Transverse colon (tissue), 4 donors: ENCODE data around the gene ENO2. TPM values are rescaled to one million over a fixed set of nuclear protein-coding genes. Genes with fewer than 3 reads are reported as not detected.
"Not testable (repeated sequence)": the region's sequence is repeated elsewhere in the genome, so short reads cannot be mapped to it uniquely, and the experiment has no call there.

Experiments used
- DNase-seq: peaks from one replicate; pipeline ENCODE4 v3.0.0-alpha.2; 2019
- H3K27ac ChIP-seq, 4 donors: fragments of 200-600 bp; sonication (generic); 2 replicates each; pipeline ENCODE4 v1.5.1; 2016 to 2018; ENCODE audit warnings: inconsistent platforms in 4 of 4
- H3K27me3 ChIP-seq: fragments of 200-600 bp; sonication (generic); 2 replicates; pipeline ENCODE4 v1.5.1; 2017; ENCODE audit warnings: inconsistent platforms
- H3K36me3 ChIP-seq, 4 donors: fragments of 200-600 bp; sonication (generic); 2 replicates each; pipeline ENCODE4 v1.5.1; 2017 to 2019; ENCODE audit warnings: inconsistent platforms in 4 of 4
- H3K4me1 ChIP-seq, 4 donors: fragments of 200-600 bp; sonication (generic); 2 replicates each; pipeline ENCODE4 v1.5.1; 2017 to 2020; ENCODE audit warnings: inconsistent platforms in 4 of 4
- H3K4me3 ChIP-seq, 4 donors: fragments of 200-600 bp; sonication (generic); 1 replicate in 1 of 4; 2 replicates in 3 of 4; pipeline versions ENCODE4 v1.5.1 to v1.6.1; 2017 to 2019; ENCODE audit warnings: inconsistent platforms in 4 of 4
- H3K9me3 ChIP-seq, 2 donors: fragments of 200-600 bp; sonication (generic); 2 replicates each; pipeline ENCODE4 v1.5.1; 2017 to 2019; ENCODE audit warnings: inconsistent platforms in 2 of 2
- CTCF ChIP-seq, 5 experiments: fragments of 200-600 bp in 3 of 5; fragments of 450-650 bp in 2 of 5; sonication (generic) in 3 of 5; IDR thresholded peaks; 1 replicate in 2 of 5; 2 replicates in 3 of 5; pipeline ENCODE4 v1.5.1; 2016 to 2017; ENCODE audit warnings: antibody characterized with exemption in 5 of 5, inconsistent platforms in 3 of 5, mild to moderate bottlenecking in 2 of 5, moderate library complexity in 1 of 5
- EP300 ChIP-seq: sonication (generic); formaldehyde crosslinking; IDR thresholded peaks from one replicate; pipeline ENCODE4 v1.6.1; 2017; ENCODE audit warnings: antibody characterized with exemption, low read depth
- POLR2A ChIP-seq: fragments of 450-650 bp; IDR thresholded peaks from one replicate; pipeline ENCODE4 v1.6.1; 2016; ENCODE audit warnings: antibody characterized with exemption, mild to moderate bottlenecking, moderate library complexity
- POLR2AphosphoS5 ChIP-seq, 3 donors: sonication (generic); formaldehyde crosslinking; IDR thresholded peaks; one replicate each; pipeline ENCODE4 v1.6.1; 2016; ENCODE audit warnings: antibody characterized with exemption in 3 of 3
- WGBS, 2 donors: methylation state at CpG; one replicate each; pipeline ENCODE4 v1.1.5; 2018; ENCODE audit warnings: low coverage in 1 of 2; 5-methylcytosine and 5-hydroxymethylcytosine counted together
- in situ Hi-C, 4 donors: fragments of 200-750 bp; cut with MboI; loops; one replicate each; pipeline versions ENCODE4 v1.15.0 to v1.15.1; 2017; ENCODE audit warnings: low sequenced_read_pairs in 3 of 4, low pct_ligation_motif_present in 1 of 4, low pct_unique_long_range_greater_than_20kb in 1 of 4
- intact Hi-C: fragments of 100-400 bp; cut with DNase I; formaldehyde crosslinking; loops from one replicate; pipeline ENCODE4 v1.15.1; 2023; ENCODE audit warnings: low total_unique reads
- total RNA-seq, 4 donors: library from RNA; depleted of rRNA; stranded (reverse); fragments of >200 nt; gene quantifications; one replicate each; pipeline ENCODE4 v1.1.0, GENCODE V29; 2016

ENO2 gene
- 10 to 100 TPM in 2 of 4 donors, 1 to 10 TPM in 2; 7.2 to 14.1 (median 9.6) TPM for total RNA-seq

GRCh38 chr12:6914246-6914946 is at the start of gene ENO2:
TSS of gene ENO2 (plus strand) at chr12:6914580. CDS start at chr12:6915833, 1,253 bp downstream.
- TF ChIP-seq POLR2A (peak; percentile 35), POLR2AphosphoS5 (IDR thresholded peaks at IDR 0.05) (peak; percentile 9 to 56 (median 17)), CTCF (IDR thresholded peaks at IDR 0.05) (no peak)
- Histone ChIP-seq H3K4me1 (peaks cover 13 to 21% (median 17%) of the 10 kb centered on the region in 4 donors), H3K4me3 (peak within 1 kb of the TSS; percentile 60 to 76 (median 68)), H3K27me3 (peaks cover 18% of the 10 kb centered on the region), H3K9me3 (no peaks in the 10 kb centered on the region), H3K36me3 (no peaks in the 10 kb centered on the region), H3K27ac (peak within 1 kb of the TSS; percentile 76 to 90 (median 86))
- DNase-seq = peak; percentile 81
- intact Hi-C loops (no loop called here), in situ Hi-C loops (loop anchor here in 1 of 4 donors (25.0 kb wide), 1 partner anchor 198 kb away; the partner anchor contains the start of gene C1RL)
- WGBS, 2 donors = 0% methylated on average over 1 to 60 of the region's 68 CpGs

GRCh38 chr12:6865307-6865706 is 49.1 kb upstream of the ENO2 start:
- H3K27me3 ChIP-seq, in situ Hi-C loops, DNase-seq, H3K4me3 ChIP-seq, H3K27ac ChIP-seq, intact Hi-C loops, H3K9me3 ChIP-seq: not testable (repeated sequence)
- 92% methylated on average over 5 of the region's 5 CpGs; no CpG with 5 or more reads in 1 of the 2 donors for WGBS, 2 donors
- Histone ChIP-seq H3K36me3 (peaks cover 0 to 31% (median 12%) of the 10 kb centered on the region in 4 donors), H3K4me1 (peaks cover 11 to 27% (median 24%) of the 10 kb centered on the region in 4 donors)

GRCh38 chr12:6866163-6866919 is 48.0 kb upstream of the ENO2 start:
- Histone ChIP-seq H3K27me3 (no peaks in the 10 kb centered on the region), H3K36me3 (peaks cover 0 to 30% (median 9%) of the 10 kb centered on the region in 4 donors), H3K27ac (peak overlapping the region; percentile 97 to 99 (median 98)), H3K4me3 (peak overlapping the region in 2 of 4 donors; percentile 93 to 99), H3K9me3 (no peaks in the 10 kb centered on the region), H3K4me1 (peaks cover 16 to 37% (median 31%) of the 10 kb centered on the region in 4 donors)
- intact Hi-C loops = loop anchor here (2.0 kb wide), 1 partner anchor 242 kb away; the partner anchor contains the start of gene C1RL
- in situ Hi-C loops = no loop called here
- TF ChIP-seq CTCF (IDR thresholded peaks at IDR 0.05) (no peak), EP300 (no peak), POLR2A (no peak), POLR2AphosphoS5 (IDR thresholded peaks at IDR 0.05) (no peak)
- no peak for DNase-seq
- WGBS, 2 donors = 76 to 82% methylated on average over 4 to 19 of the region's 19 CpGs

- WGBS, 2 donors = 7% methylated on average over 16 of the region's 33 CpGs; no CpG with 5 or more reads in 1 of the 2 donors
- H3K27ac ChIP-seq = peak overlapping the region; percentile 97 to 99 (median 98)
- no peaks in the 10 kb centered on the region for H3K27me3 ChIP-seq
- no peaks in the 10 kb centered on the region for H3K9me3 ChIP-seq
- in situ Hi-C loops = no loop called here
- H3K36me3 ChIP-seq = peaks cover 0 to 23% (median 6%) of the 10 kb centered on the region in 4 donors
- no peak for TF ChIP-seq POLR2A
- TF ChIP-seq POLR2AphosphoS5 (IDR thresholded peaks at IDR 0.05) = no peak
- no peak for TF ChIP-seq EP300
- no peak for TF ChIP-seq CTCF (IDR thresholded peaks at IDR 0.05)
- intact Hi-C loops = loop anchor here (2.0 kb wide), 1 partner anchor 242 kb away; the partner anchor contains the start of gene C1RL
- peak overlapping the region; percentile 8 to 99 (median 90) for H3K4me3 ChIP-seq
- H3K4me1 ChIP-seq = peaks cover 22 to 44% (median 37%) of the 10 kb centered on the region in 4 donors
- DNase-seq = no peak
Measured at GRCh38 chr12:6866920-6867412, 47.4 kb upstream of the ENO2 start.
